Right renal cortex interstitium (tissue), 3 donors: ENCODE results near the gene TRIM34. TPM values are rescaled to one million over a fixed set of nuclear protein-coding genes. Genes with fewer than 3 reads are reported as not detected.
"Not testable (repeated sequence)": the region's sequence is repeated elsewhere in the genome, so short reads cannot be mapped to it uniquely, and the experiment has no call there.

Experiments used
- DNase-seq, 3 donors: peaks; one replicate each; pipeline ENCODE4 v3.0.0-alpha.2; 2013; ENCODE audit warnings: low read depth in 3 of 3, low spot score in 2 of 3
- polyA plus RNA-seq, 3 donors: library from polyadenylated mRNA; unstranded; fragments of 120-200 nt; gene quantifications; one replicate each; pipeline ENCODE4 v1.2.1, GENCODE V29; 2013; ENCODE audit not compliant: insufficient read length in 3 of 3

TRIM34 gene
- polyA plus RNA-seq, 3 donors: 6.7 to 11.4 (median 8.8) TPM

GRCh38 chr11:5620651-5621521, 3.9 kb upstream of the TRIM34 start:
- DNase-seq: no peak

- no peak for DNase-seq
These were observed 3.2 kb upstream of the TRIM34 start for GRCh38 chr11:5621580-5621979.

GRCh38 chr11:5622802-5623201, 2.0 kb upstream of the TRIM34 start:
- DNase-seq: no peak

GRCh38 chr11:5625281-5625680, 480 bp downstream of the TRIM34 start:
- no peak for DNase-seq

GRCh38 chr11:5626196-5626595, 1.4 kb downstream of the TRIM34 start:
- no peak for DNase-seq

GRCh38 chr11:5631417-5631816, 6.6 kb downstream of the TRIM34 start:
- no peak for DNase-seq

- no peak for DNase-seq
These were observed 7.3 kb downstream of the TRIM34 start for GRCh38 chr11:5631969-5632635.

- DNase-seq: no peak
These were observed 15.2 kb downstream of the TRIM34 start for GRCh38 chr11:5639953-5640352.

GRCh38 chr11:5643585-5643984, 18.8 kb downstream of the TRIM34 start:
- no peak for DNase-seq

- DNase-seq: no peak
These were observed 21.3 kb downstream of the TRIM34 start for GRCh38 chr11:5646139-5646538.

GRCh38 chr11:5655474-5655873, 30.7 kb downstream of the TRIM34 start:
- no peak for DNase-seq

- not testable (repeated sequence) for DNase-seq
These were observed 32.2 kb downstream of the TRIM34 start for GRCh38 chr11:5656956-5657355.

- no peak for DNase-seq
These were observed 33.5 kb downstream of the TRIM34 start for GRCh38 chr11:5658318-5658717.

- DNase-seq: no peak
These were observed 38.7 kb downstream of the TRIM34 start for GRCh38 chr11:5663511-5663910.

- no peak for DNase-seq
These were observed 40.3 kb downstream of the TRIM34 start for GRCh38 chr11:5665051-5665570.

GRCh38 chr11:5665746-5666401, 41.1 kb downstream of the TRIM34 start:
- no peak for DNase-seq

GRCh38 chr11:5666402-5666793, 41.6 kb downstream of the TRIM34 start:
- DNase-seq: no peak

GRCh38 chr11:5671831-5672230, 47.0 kb downstream of the TRIM34 start:
- no peak for DNase-seq

GRCh38 chr11:5674391-5674790, 49.6 kb downstream of the TRIM34 start:
- no peak for DNase-seq

GRCh38 chr11:5679811-5680210, 55.0 kb downstream of the TRIM34 start:
- DNase-seq: no peak

- not testable (repeated sequence) for DNase-seq
These were observed 58.2 kb downstream of the TRIM34 start for GRCh38 chr11:5682890-5683441.
